Activated naive CD4-positive, alpha-beta T cell treated with anti-CD3 and anti-CD28 coated beads for 36 hours (primary cell): ENCODE results near the gene PIAS2. TPM values are rescaled to one million over a fixed set of nuclear protein-coding genes. Genes with fewer than 3 reads are reported as not detected.
"Not testable (repeated sequence)": the region's sequence is repeated elsewhere in the genome, so short reads cannot be mapped to it uniquely, and the experiment has no call there.

Experiments used
- CTCF ChIA-PET: fragments of 350-600 bp; sonication (Branson Sonifier 250); formaldehyde crosslinking; loops from one replicate; lab custom pipeline; 2021; ENCODE audit warnings: antibody characterized with exemption; lab: Charles Lee
- DNase-seq: peaks from one replicate; pipeline ENCODE4 v3.0.0-alpha.2; 2020
- H3K27ac Mint-ChIP-seq: one replicate; pipeline ENCODE4 v1.8.0; 2021; ENCODE audit warnings: mild to moderate bottlenecking, mixed read lengths
- H3K27me3 Mint-ChIP-seq: one replicate; pipeline ENCODE4 v1.8.0; 2021; ENCODE audit warnings: low read depth, mixed read lengths
- H3K36me3 Mint-ChIP-seq: one replicate; pipeline ENCODE4 v1.8.0; 2021; ENCODE audit warnings: low read depth, mixed read lengths
- H3K4me1 Mint-ChIP-seq: one replicate; pipeline ENCODE4 v1.8.0; 2021; ENCODE audit warnings: low read depth, mixed read lengths
- H3K4me3 Mint-ChIP-seq: one replicate; pipeline ENCODE4 v1.8.0; 2021; ENCODE audit warnings: mild to moderate bottlenecking, moderate library complexity, mixed read lengths
- H3K9me3 Mint-ChIP-seq: one replicate; pipeline ENCODE4 v1.8.0; 2021; ENCODE audit warnings: mixed read lengths
- intact Hi-C: fragments of 100-400 bp; cut with micrococcal nuclease; formaldehyde crosslinking; loops from one replicate; pipeline ENCODE4 v1.15.1; 2023
- total RNA-seq, 2 experiments: library from RNA; stranded (reverse); gene quantifications; one replicate each; pipeline ENCODE4 v1.2.3, GENCODE V29; 2021

The PIAS2 gene
- total RNA-seq, 2 experiments from 2014 or later: 21.9 to 23.4 TPM

DNA sequence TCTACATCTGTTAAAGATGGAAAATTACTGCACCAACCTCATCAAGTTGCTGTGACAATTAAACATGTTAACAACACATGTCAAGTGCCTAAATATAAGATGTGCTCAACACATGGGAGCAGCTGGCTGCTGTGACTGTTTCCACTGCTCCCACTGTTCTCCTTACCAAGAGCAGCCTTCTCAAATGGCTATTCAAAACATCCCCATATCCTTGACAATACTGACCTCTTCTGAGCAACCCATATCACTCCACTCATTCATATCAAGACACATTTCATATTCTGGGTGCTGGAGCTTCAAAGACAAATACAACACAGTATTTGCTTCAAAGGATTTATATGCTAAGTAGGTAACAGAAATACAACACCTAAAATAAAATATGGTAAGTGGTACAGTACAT lies 60.3 kb downstream of the PIAS2 start:
- CTCF ChIA-PET: no interaction called here
- H3K9me3 Mint-ChIP-seq: no peaks in the 10 kb centered on the region
- no peaks in the 10 kb centered on the region for H3K27me3 Mint-ChIP-seq
- H3K4me1 Mint-ChIP-seq: peaks cover 8% of the 10 kb centered on the region
- H3K4me3 Mint-ChIP-seq: no peak overlapping the region
- no peak overlapping the region for H3K27ac Mint-ChIP-seq
- no peak for DNase-seq
- intact Hi-C loops: no loop called here
- peaks cover 50% of the 10 kb centered on the region for H3K36me3 Mint-ChIP-seq

- no peak for DNase-seq
- intact Hi-C loops: no loop called here
- Mint-ChIP-seq H3K9me3 (no peaks in the 10 kb centered on the region), H3K4me1 (no peaks in the 10 kb centered on the region), H3K27ac (no peak overlapping the region), H3K27me3 (no peaks in the 10 kb centered on the region), H3K36me3 (peaks cover 25% of the 10 kb centered on the region), H3K4me3 (no peak overlapping the region)
- CTCF ChIA-PET: interaction anchor here (0.6 to 1.0 kb wide), 2 partner anchors 125 to 403 kb away, joined by 3 to 6 read pairs; no protein-coding TSS in a partner anchor
Observed at GRCh38 chr18:46849007-46849406, 68.3 kb downstream of the PIAS2 start.

GRCh38 chr18:46843372-46843771 lies 73.9 kb downstream of the PIAS2 start:
- intact Hi-C loops: no loop called here
- H3K36me3 Mint-ChIP-seq: peaks cover 24% of the 10 kb centered on the region

GRCh38 chr18:46842583-46842982 lies 74.7 kb downstream of the PIAS2 start:
- Mint-ChIP-seq H3K36me3 (peaks cover 24% of the 10 kb centered on the region), H3K27ac (no peak overlapping the region), H3K9me3 (no peaks in the 10 kb centered on the region), H3K27me3 (no peaks in the 10 kb centered on the region), H3K4me3 (no peak overlapping the region), H3K4me1 (peaks cover 5% of the 10 kb centered on the region)
- intact Hi-C loops: no loop called here
- CTCF ChIA-PET: no interaction called here
- no peak for DNase-seq

More at GRCh38 chr18:46843372-46843771, 73.9 kb downstream of the PIAS2 start:
- H3K4me3 Mint-ChIP-seq: no peak overlapping the region
- DNase-seq: no peak
- CTCF ChIA-PET: no interaction called here
- no peaks in the 10 kb centered on the region for H3K9me3 Mint-ChIP-seq
- no peaks in the 10 kb centered on the region for H3K27me3 Mint-ChIP-seq
- H3K4me1 Mint-ChIP-seq: peaks cover 5% of the 10 kb centered on the region
- H3K27ac Mint-ChIP-seq: no peak overlapping the region

DNA sequence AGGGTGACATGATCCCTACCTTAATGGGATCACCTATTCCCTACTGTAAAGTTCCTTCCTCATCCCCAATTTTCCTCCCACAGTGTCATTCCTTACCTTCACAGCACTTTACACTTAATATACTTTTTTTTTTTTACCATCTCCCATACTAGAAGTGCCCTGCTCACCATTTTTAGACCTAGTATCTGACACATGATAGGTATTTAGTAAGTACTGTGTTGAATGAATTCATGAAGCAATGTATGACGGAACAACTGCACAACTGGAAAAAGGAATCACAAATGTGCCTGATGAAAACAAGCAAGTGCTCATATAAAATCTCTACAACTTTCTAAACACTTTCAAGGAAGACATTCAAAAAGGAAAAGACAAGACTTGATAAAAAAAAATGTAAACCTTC lies 83.4 kb downstream of the PIAS2 start:
- Mint-ChIP-seq H3K4me1 (no peaks in the 10 kb centered on the region), H3K27me3 (no peaks in the 10 kb centered on the region), H3K9me3 (no peaks in the 10 kb centered on the region), H3K27ac (no peak overlapping the region), H3K36me3 (peaks cover 34% of the 10 kb centered on the region), H3K4me3 (no peak overlapping the region)
- no peak for DNase-seq
- CTCF ChIA-PET: no interaction called here
- intact Hi-C loops: no loop called here

- no peaks in the 10 kb centered on the region for H3K27me3 Mint-ChIP-seq
- intact Hi-C loops: no loop called here
- CTCF ChIA-PET: no interaction called here
- H3K36me3 Mint-ChIP-seq: peaks cover 37% of the 10 kb centered on the region
- no peak overlapping the region for H3K27ac Mint-ChIP-seq
- no peak overlapping the region for H3K4me3 Mint-ChIP-seq
- H3K4me1 Mint-ChIP-seq: no peaks in the 10 kb centered on the region
- H3K9me3 Mint-ChIP-seq: no peaks in the 10 kb centered on the region
- no peak for DNase-seq
Observed at GRCh38 chr18:46832849-46833248, 84.5 kb downstream of the PIAS2 start.

- CTCF ChIA-PET, DNase-seq, H3K4me3 Mint-ChIP-seq, intact Hi-C loops, H3K4me1 Mint-ChIP-seq, H3K9me3 Mint-ChIP-seq, H3K27ac Mint-ChIP-seq, H3K27me3 Mint-ChIP-seq: not testable (repeated sequence)
- peaks cover 41% of the 10 kb centered on the region for H3K36me3 Mint-ChIP-seq
Observed at GRCh38 chr18:46832422-46832821, 84.9 kb downstream of the PIAS2 start.

DNA sequence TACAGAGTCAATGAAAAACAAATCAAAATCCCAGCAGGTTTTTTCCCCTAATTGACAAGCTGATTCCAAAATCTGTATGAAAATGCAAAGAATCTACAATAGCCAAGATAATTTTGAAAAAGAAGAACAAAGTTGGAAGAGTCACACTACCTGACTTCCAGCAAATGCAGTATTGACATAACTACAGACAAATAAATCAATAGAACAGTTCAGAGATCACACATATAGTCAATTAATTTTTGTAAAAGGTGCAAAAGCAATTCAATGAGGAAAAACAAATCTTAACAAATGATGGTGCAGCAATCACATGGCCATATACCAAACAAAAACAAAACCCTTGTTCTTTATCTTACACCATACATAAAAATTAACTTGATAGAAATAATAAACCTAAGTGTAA lies 85.9 kb downstream of the PIAS2 start:
- intact Hi-C loops: no loop called here
- CTCF ChIA-PET: no interaction called here
- H3K27me3 Mint-ChIP-seq: no peaks in the 10 kb centered on the region
- peak overlapping the region; percentile 21 for H3K27ac Mint-ChIP-seq
- H3K9me3 Mint-ChIP-seq: no peaks in the 10 kb centered on the region
- no peaks in the 10 kb centered on the region for H3K4me1 Mint-ChIP-seq
- DNase-seq: no peak
- H3K36me3 Mint-ChIP-seq: peaks cover 45% of the 10 kb centered on the region
- H3K4me3 Mint-ChIP-seq: no peak overlapping the region

DNA sequence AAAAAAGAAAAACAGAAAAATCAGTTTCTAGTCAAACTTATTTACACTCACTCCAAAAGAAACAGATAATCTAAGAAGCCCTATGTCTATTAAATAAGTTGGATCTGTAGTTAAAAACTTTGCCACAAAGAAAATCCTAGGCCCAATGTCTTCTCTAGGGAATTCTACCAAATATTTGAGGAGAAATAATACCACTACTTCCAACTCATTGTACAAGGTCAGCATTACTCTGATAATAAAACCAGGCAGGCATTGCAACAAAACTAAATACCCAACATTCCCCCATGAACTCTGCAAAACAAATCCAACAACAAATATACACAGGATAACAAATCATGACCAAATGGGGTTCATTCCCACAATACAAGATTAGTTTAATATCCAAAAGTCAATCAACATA lies 86.7 kb downstream of the PIAS2 start:
- H3K27ac Mint-ChIP-seq: no peak overlapping the region

DNA sequence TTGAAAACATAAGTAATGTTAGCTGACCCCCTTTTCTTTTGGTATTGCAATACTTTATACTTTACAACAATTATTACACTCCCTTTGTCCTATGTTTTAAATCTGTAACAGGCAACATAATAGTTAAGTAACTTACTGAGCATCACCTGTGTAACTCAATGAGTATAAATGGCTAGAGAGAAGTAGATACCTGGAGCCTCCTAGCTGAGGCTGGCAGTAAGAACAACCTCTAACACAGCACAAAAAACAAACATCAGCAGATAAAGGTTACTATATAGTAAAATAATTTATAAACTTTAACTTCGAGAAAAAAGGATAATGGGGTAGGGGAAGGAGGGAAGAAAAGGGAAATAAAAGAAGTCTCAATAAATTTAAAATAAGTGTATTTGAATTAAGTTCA lies 87.4 kb downstream of the PIAS2 start:
- CTCF ChIA-PET: no interaction called here

More for the DNA sequence above, 86.7 kb downstream of the PIAS2 start:
- H3K4me1 Mint-ChIP-seq: no peaks in the 10 kb centered on the region
- intact Hi-C loops: no loop called here
- no peak for DNase-seq
- CTCF ChIA-PET: no interaction called here
- peaks cover 49% of the 10 kb centered on the region for H3K36me3 Mint-ChIP-seq
- no peaks in the 10 kb centered on the region for H3K9me3 Mint-ChIP-seq
- no peaks in the 10 kb centered on the region for H3K27me3 Mint-ChIP-seq
- no peak overlapping the region for H3K4me3 Mint-ChIP-seq

GRCh38 chr18:46829531-46829930 lies 87.8 kb downstream of the PIAS2 start:
- intact Hi-C loops: no loop called here
- Mint-ChIP-seq H3K4me1 (no peaks in the 10 kb centered on the region), H3K4me3 (no peak overlapping the region), H3K27me3 (no peaks in the 10 kb centered on the region), H3K27ac (no peak overlapping the region), H3K36me3 (peaks cover 47% of the 10 kb centered on the region), H3K9me3 (no peaks in the 10 kb centered on the region)
- CTCF ChIA-PET: no interaction called here
- no peak for DNase-seq

More for the DNA sequence above, 87.4 kb downstream of the PIAS2 start:
- DNase-seq: no peak
- Mint-ChIP-seq H3K36me3 (peaks cover 48% of the 10 kb centered on the region), H3K4me3 (no peak overlapping the region), H3K27me3 (no peaks in the 10 kb centered on the region), H3K27ac (no peak overlapping the region), H3K9me3 (no peaks in the 10 kb centered on the region), H3K4me1 (no peaks in the 10 kb centered on the region)
- intact Hi-C loops: no loop called here

DNA sequence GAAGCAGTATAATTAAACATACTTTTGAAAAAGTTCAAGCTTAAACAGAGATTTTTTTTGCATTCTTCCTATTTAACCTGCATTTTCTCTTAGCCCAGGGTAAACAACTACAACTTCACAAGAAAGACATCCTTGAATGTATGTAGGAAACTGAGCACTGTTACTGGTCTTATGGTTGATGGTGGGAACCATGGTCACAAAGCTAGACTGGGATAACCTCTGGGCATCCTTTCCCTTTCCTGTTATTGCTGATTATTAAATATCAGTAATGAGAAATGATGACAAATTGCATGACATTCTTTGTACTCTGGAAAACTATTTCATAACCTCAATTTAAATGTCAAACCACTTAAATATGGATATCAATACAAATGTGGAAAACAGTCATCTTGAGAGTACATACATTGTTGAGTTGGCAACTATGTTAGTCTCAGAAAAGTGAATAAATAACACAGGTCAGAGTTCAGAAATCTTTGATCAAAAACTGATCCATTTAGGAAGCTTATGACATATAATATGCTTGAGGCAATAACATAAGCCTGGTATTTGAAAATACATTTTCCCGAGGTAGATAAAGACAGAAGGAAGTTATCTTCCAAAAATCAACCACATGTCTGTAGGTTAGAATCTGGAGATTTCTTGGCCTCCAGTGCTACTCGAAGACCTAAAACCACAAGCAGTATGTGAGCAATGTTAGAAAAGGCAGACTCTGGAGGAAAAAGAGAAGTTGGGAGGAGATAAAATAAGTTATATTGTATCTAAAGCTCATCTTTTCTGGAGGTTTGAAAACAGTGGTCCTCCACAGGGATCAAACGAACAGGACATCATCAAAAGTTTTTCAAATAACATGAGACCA lies 95.2 kb downstream of the PIAS2 start:
- intact Hi-C loops: no loop called here
- DNase-seq: no peak
- H3K27me3 Mint-ChIP-seq: no peaks in the 10 kb centered on the region
- H3K27ac Mint-ChIP-seq: no peak overlapping the region
- CTCF ChIA-PET: no interaction called here
- H3K9me3 Mint-ChIP-seq: no peaks in the 10 kb centered on the region
- H3K36me3 Mint-ChIP-seq: peaks cover 12% of the 10 kb centered on the region
- peaks cover 12% of the 10 kb centered on the region for H3K4me1 Mint-ChIP-seq
- no peak overlapping the region for H3K4me3 Mint-ChIP-seq

- Mint-ChIP-seq H3K27ac (no peak overlapping the region), H3K36me3 (peaks cover 8% of the 10 kb centered on the region), H3K27me3 (no peaks in the 10 kb centered on the region), H3K4me3 (no peak overlapping the region), H3K4me1 (peaks cover 12% of the 10 kb centered on the region), H3K9me3 (no peaks in the 10 kb centered on the region)
- CTCF ChIA-PET: no interaction called here
- intact Hi-C loops: no loop called here
- no peak for DNase-seq
Observed at GRCh38 chr18:46820863-46821262, 96.4 kb downstream of the PIAS2 start.
